HFFc6 (cell line): ENCODE results near the gene PDE4D. TPM values are rescaled to one million over a fixed set of nuclear protein-coding genes. Genes with fewer than 3 reads are reported as not detected.

ENCODE experiments used
- DNase-seq: peaks from one replicate; pipeline ENCODE4 v3.0.0-alpha.2; 2018
- H3K27ac Mint-ChIP-seq: 2 replicates; pipeline ENCODE4 v1.8.0; 2020; ENCODE audit warnings: mild to moderate bottlenecking, mixed read lengths
- H3K27me3 Mint-ChIP-seq: 2 replicates; pipeline ENCODE4 v1.8.0; 2021; ENCODE audit warnings: mild to moderate bottlenecking, moderate library complexity, mixed read lengths; ENCODE audit not compliant: insufficient read depth
- H3K36me3 Mint-ChIP-seq: 2 replicates; pipeline ENCODE4 v1.8.0; 2021; ENCODE audit warnings: low read depth, mixed read lengths
- H3K4me1 Mint-ChIP-seq: 2 replicates; pipeline ENCODE4 v1.8.0; 2020; ENCODE audit warnings: low read depth, mixed read lengths
- H3K4me3 Mint-ChIP-seq: 2 replicates; pipeline ENCODE4 v1.8.0; 2020; ENCODE audit warnings: mild to moderate bottlenecking, moderate library complexity, mixed read lengths
- H3K9me3 Mint-ChIP-seq: 2 replicates; pipeline ENCODE4 v1.8.0; 2020; ENCODE audit warnings: mild to moderate bottlenecking, mixed read lengths
- total RNA-seq, 6 experiments: library from RNA; stranded (reverse); fragmentation: NEBNext Ultra II Directional; extraction: Animal tissue kit (Norgen Biotek cat#: 25700); gene quantifications; 2 replicates in 1 of 6; 3 replicates in 5 of 6; pipeline ENCODE4 v1.2.3, GENCODE V29; 2021
- TF ChIP-seq, protein P1 (sequence below): fragments of 200-600 bp; sonication (generic); IDR thresholded peaks from 2 replicates; pipeline ENCODE4 v1.5.0; 2021; ENCODE audit warnings: antibody characterized with exemption, mild to moderate bottlenecking

The PDE4D gene
- total RNA-seq, 6 experiments from 2014 or later: 1.8 to 7.3 (median 6.2) TPM

DNA sequence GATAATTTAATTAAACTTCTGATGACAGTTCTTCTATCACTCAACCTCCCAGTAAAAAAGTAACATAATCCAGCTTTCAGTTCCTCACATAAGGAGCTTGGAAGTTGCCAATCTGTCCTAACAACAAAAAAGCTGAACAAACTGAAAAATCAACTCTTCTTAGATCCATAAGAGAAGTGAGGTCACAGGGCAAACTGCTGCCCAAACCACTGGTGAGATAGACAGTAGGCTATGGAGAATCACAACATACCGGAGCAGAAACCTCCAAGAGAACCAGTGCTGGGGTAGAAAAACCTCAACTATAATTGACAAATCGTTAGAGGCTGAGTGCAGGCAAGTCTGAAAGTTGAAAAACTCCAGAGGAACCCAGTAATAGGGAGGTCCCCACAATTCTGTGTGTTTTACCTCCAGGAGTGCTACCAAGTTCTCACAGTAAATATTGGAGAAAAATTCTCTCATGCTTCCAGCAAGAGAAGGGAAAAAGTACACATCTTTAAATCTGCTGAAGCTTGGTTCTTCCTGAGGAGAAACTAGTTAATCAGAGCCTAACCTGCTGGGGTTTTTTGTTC is 300.0 kb downstream of the PDE4D start:
- TF ChIP-seq, protein P1, sequence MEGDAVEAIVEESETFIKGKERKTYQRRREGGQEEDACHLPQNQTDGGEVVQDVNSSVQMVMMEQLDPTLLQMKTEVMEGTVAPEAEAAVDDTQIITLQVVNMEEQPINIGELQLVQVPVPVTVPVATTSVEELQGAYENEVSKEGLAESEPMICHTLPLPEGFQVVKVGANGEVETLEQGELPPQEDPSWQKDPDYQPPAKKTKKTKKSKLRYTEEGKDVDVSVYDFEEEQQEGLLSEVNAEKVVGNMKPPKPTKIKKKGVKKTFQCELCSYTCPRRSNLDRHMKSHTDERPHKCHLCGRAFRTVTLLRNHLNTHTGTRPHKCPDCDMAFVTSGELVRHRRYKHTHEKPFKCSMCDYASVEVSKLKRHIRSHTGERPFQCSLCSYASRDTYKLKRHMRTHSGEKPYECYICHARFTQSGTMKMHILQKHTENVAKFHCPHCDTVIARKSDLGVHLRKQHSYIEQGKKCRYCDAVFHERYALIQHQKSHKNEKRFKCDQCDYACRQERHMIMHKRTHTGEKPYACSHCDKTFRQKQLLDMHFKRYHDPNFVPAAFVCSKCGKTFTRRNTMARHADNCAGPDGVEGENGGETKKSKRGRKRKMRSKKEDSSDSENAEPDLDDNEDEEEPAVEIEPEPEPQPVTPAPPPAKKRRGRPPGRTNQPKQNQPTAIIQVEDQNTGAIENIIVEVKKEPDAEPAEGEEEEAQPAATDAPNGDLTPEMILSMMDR: no peak
- DNase-seq: no peak
- Mint-ChIP-seq H3K36me3 (no peaks in the 10 kb centered on the region), H3K9me3 (no peaks in the 10 kb centered on the region; the same call in 1 of the 2 replicates), H3K27ac (no peak overlapping the region), H3K4me3 (no peak overlapping the region), H3K27me3 (0 out of 2 replicates have a peak, but pooled peaks cover 2% of the 10 kb centered on the region), H3K4me1 (peaks cover 23% of the 10 kb centered on the region; the same call in 1 of the 2 replicates)

DNA sequence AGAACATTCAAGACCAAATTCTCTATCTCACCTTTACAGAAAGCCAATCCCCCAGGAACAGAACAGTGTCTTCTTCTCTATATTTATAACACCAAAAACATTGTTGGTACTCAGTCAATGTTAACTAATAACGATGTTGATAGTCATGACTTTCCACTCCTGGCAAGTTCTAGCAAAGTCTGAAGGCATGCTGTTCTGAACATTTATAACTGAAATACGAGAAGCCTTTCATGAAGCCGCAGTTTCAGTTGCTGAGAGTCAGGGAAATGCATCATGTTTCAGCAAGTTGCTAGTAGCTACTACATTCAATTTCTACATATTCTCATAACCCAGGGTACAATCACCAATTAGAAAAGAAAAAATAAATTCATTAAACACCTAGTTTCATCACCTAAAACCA is 301.4 kb downstream of the PDE4D start:
- no peak overlapping the region for H3K27ac Mint-ChIP-seq
- TF ChIP-seq, protein P1: no peak
- 0 out of 2 replicates have a peak, but pooled peaks cover 2% of the 10 kb centered on the region for H3K27me3 Mint-ChIP-seq
- H3K36me3 Mint-ChIP-seq: no peaks in the 10 kb centered on the region
- DNase-seq: peak; percentile 13
- H3K4me3 Mint-ChIP-seq: no peak overlapping the region
- no peaks in the 10 kb centered on the region; the same call in 1 of the 2 replicates for H3K9me3 Mint-ChIP-seq
- H3K4me1 Mint-ChIP-seq: peaks cover 21% of the 10 kb centered on the region; the same call in 1 of the 2 replicates

DNA sequence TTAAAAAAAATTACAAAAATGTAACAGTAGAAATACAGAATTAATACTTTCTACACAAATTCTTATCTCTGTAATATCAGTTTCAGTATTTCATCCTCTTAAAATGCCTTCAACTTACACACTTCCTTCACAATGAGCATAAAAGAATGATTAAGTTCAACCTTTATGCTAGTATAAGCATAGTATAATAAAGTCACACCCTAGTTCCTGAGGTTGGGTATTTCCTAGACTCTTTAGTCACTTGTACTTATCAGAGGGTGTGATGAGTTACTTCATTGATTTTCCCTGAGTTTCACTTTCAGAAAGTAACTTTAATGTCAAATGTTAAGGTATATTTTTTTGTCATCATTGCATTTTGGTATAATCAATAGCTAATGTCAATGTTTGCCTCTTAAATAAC is 302.4 kb downstream of the PDE4D start:
- H3K27ac Mint-ChIP-seq: no peak overlapping the region

GRCh38 chr5:59588922-59589321 is 304.6 kb downstream of the PDE4D start:
- peak; percentile 23 for DNase-seq
- no peaks in the 10 kb centered on the region for H3K36me3 Mint-ChIP-seq

More for the DNA sequence above, 302.4 kb downstream of the PDE4D start:
- Mint-ChIP-seq H3K4me1 (peaks cover 15% of the 10 kb centered on the region; the same call in 1 of the 2 replicates), H3K27me3 (0 out of 2 replicates have a peak, but pooled peaks cover 2% of the 10 kb centered on the region), H3K9me3 (no peaks in the 10 kb centered on the region; the same call in 1 of the 2 replicates), H3K4me3 (no peak overlapping the region), H3K36me3 (no peaks in the 10 kb centered on the region)
- TF ChIP-seq, protein P1: no peak
- DNase-seq: no peak

GRCh38 chr5:59587489-59588337 is 305.8 kb downstream of the PDE4D start:
- Mint-ChIP-seq H3K4me1 (peaks cover 15% of the 10 kb centered on the region; the same call in 1 of the 2 replicates), H3K4me3 (peak overlapping the region; percentile 60; the same call in 1 of the 2 replicates), H3K27me3 (peaks cover 5% of the 10 kb centered on the region; the same call in 1 of the 2 replicates), H3K9me3 (no peaks in the 10 kb centered on the region), H3K27ac (no peak overlapping the region), H3K36me3 (no peaks in the 10 kb centered on the region)
- TF ChIP-seq, protein P1: no peak
- DNase-seq: peak; percentile 9

More at GRCh38 chr5:59588922-59589321, 304.6 kb downstream of the PDE4D start:
- H3K27me3 Mint-ChIP-seq: peaks cover 3% of the 10 kb centered on the region; the same call in 1 of the 2 replicates
- H3K4me3 Mint-ChIP-seq: no peak overlapping the region
- no peak overlapping the region for H3K27ac Mint-ChIP-seq
- H3K9me3 Mint-ChIP-seq: no peaks in the 10 kb centered on the region
- TF ChIP-seq, protein P1: no peak
- H3K4me1 Mint-ChIP-seq: peaks cover 15% of the 10 kb centered on the region; the same call in 1 of the 2 replicates
